Endothelial cell of umbilical vein (primary cell): ENCODE measurements around the gene ADRM1. TPM values are rescaled to one million over a fixed set of nuclear protein-coding genes. Genes with fewer than 3 reads are reported as not detected.

Source experiments
- BruUV-seq: library from RNA; stranded (reverse); fragments of 400-500 nt; replicated peaks from 2 replicates; lab custom pipeline; 2021; lab: Mats Ljungman, UMichigan
- CTCF ChIA-PET: fragments of 300-600, 350-600 bp; sonication (Branson Sonifier 250); formaldehyde crosslinking; loops from one replicate; lab custom pipeline; 2021; ENCODE audit warnings: antibody characterized with exemption, inconsistent platforms; lab: Charles Lee
- POLR2A ChIA-PET: fragments of 300-600, 350-600 bp; sonication (Branson Sonifier 250); formaldehyde crosslinking; loops from one replicate; lab custom pipeline; 2021; ENCODE audit warnings: antibody characterized with exemption, inconsistent platforms; lab: Charles Lee
- DNase-seq: peaks from one replicate; pipeline ENCODE4 v3.0.0-alpha.2; 2011; ENCODE audit warnings: low read depth, low spot score
- FAIRE-seq: peaks from 2 replicates; lab custom pipeline; 2011; peaks lifted over from hg19 to GRCh38; lab: Jason Lieb, UNC
- H2AFZ ChIP-seq: 2 replicates; pipeline ENCODE4 v1.6.0; 2012; ENCODE audit warnings: low read depth, low read length, control low read depth, inconsistent platforms
- H3K27ac ChIP-seq: 2 replicates; pipeline ENCODE4 v1.5.1; 2011; ENCODE audit warnings: low read depth, mild to moderate bottlenecking, control low read depth, low read length, moderate library complexity; ENCODE audit not compliant: insufficient read depth
- H3K27me3 ChIP-seq, 2 experiments: 2 replicates each; pipeline versions ENCODE4 v1.6.0 to v1.6.1; 2011; ENCODE audit warnings: low read length in 2 of 2, mixed read lengths in 1 of 2; ENCODE audit not compliant: control insufficient read depth in 2 of 2, insufficient read depth in 2 of 2
- H3K36me3 ChIP-seq, 2 experiments: 2 replicates in 1 of 2; 3 replicates in 1 of 2; pipeline ENCODE4 v1.5.1; 2011; ENCODE audit warnings: low read length in 2 of 2, mild to moderate bottlenecking in 1 of 2, moderate library complexity in 1 of 2; ENCODE audit not compliant: control insufficient read depth in 2 of 2, insufficient read depth in 2 of 2; ENCODE audit errors: extremely low read depth in 1 of 2
- H3K4me1 ChIP-seq: 3 replicates; pipeline ENCODE4 v1.5.1; 2011; ENCODE audit warnings: mild to moderate bottlenecking, low read length; ENCODE audit not compliant: control insufficient read depth, insufficient read depth; ENCODE audit errors: extremely low read depth
- H3K4me2 ChIP-seq: 2 replicates; pipeline ENCODE4 v1.6.1; 2011; ENCODE audit warnings: low read length, control low read depth, mixed read lengths; ENCODE audit not compliant: insufficient read depth
- H3K4me3 ChIP-seq, 3 experiments: fragments of 200-600 bp in 1 of 3; sonication (generic), shearing (Covaris generic) in 1 of 3; replicated peaks in 1 of 3; 2 replicates each; pipeline ENCODE4 v1.5.1; 2011 to 2016; ENCODE audit warnings: control low read depth in 3 of 3, low read length in 3 of 3, mild to moderate bottlenecking in 2 of 3, inconsistent platforms in 1 of 3, low read depth in 1 of 3, moderate library complexity in 1 of 3; ENCODE audit not compliant: insufficient read depth in 1 of 3
- H3K79me2 ChIP-seq: 2 replicates; pipeline ENCODE4 v1.6.0; 2012; ENCODE audit warnings: low read length, inconsistent platforms; ENCODE audit not compliant: control insufficient read depth, insufficient read depth
- H3K9ac ChIP-seq: replicated peaks from 2 replicates; pipeline ENCODE3; 2011; ENCODE audit warnings: low read length, control low read depth; ENCODE audit not compliant: insufficient read depth; ENCODE audit errors: extremely low read depth
- H3K9me1 ChIP-seq: replicated peaks from 3 replicates; pipeline ENCODE4 v1.6.0; 2011; ENCODE audit warnings: mild to moderate bottlenecking, low read length; ENCODE audit not compliant: control insufficient read depth, insufficient read depth; ENCODE audit errors: extremely low read depth
- H3K9me3 ChIP-seq: replicated peaks from 2 replicates; pipeline ENCODE4 v1.5.1; 2012; ENCODE audit warnings: low read length, inconsistent platforms; ENCODE audit not compliant: control insufficient read depth, insufficient read depth
- H4K20me1 ChIP-seq: replicated peaks from 2 replicates; pipeline ENCODE3; 2011; ENCODE audit warnings: mild to moderate bottlenecking, low read length; ENCODE audit not compliant: control insufficient read depth, insufficient read depth; ENCODE audit errors: extremely low read depth
- EZH2 ChIP-seq: IDR thresholded peaks from 2 replicates; pipeline ENCODE4 v1.6.1; 2012; ENCODE audit warnings: borderline replicate concordance, low read depth, mild to moderate bottlenecking, moderate library complexity, low read length, inconsistent platforms; ENCODE audit not compliant: severe bottlenecking
- FOS ChIP-seq: IDR thresholded peaks from 2 replicates; pipeline ENCODE4 v1.6.1; 2011; ENCODE audit warnings: mild to moderate bottlenecking, low read length, moderate library complexity, borderline replicate concordance; ENCODE audit not compliant: insufficient read depth
- GATA2 ChIP-seq: IDR thresholded peaks from 2 replicates; pipeline ENCODE4 v1.7.0; 2011; ENCODE audit warnings: low read depth, mild to moderate bottlenecking, moderate library complexity, mixed read lengths, low read length; ENCODE audit not compliant: insufficient read length, insufficient read depth
- JUN ChIP-seq: IDR thresholded peaks from 2 replicates; pipeline ENCODE4 v1.6.1; 2011; ENCODE audit warnings: borderline replicate concordance, low read depth; ENCODE audit not compliant: insufficient read length, insufficient read depth
- MYC ChIP-seq: IDR thresholded peaks from one replicate; pipeline ENCODE4 v1.6.1; 2011; ENCODE audit warnings: mild to moderate bottlenecking, low read depth, low read length
- POLR2A ChIP-seq: IDR thresholded peaks from 2 replicates; pipeline ENCODE4 v1.6.1; 2012; ENCODE audit warnings: low read depth, mild to moderate bottlenecking, control low read depth, low read length
- POLR2AphosphoS5 ChIP-seq: IDR thresholded peaks from 2 replicates; pipeline ENCODE4 v1.6.1; 2012; ENCODE audit warnings: low read depth, mild to moderate bottlenecking, control low read depth, low read length, moderate library complexity; ENCODE audit not compliant: insufficient read depth
- dilution Hi-C: fragments of 300-500 bp; cut with MboI; formaldehyde crosslinking; loops from one replicate; pipeline ENCODE4 v1.15.0; 2019; ENCODE audit warnings: low sequenced_read_pairs; ENCODE audit not compliant: extremely low pct_ligation_motif_present
- intact Hi-C: fragments of 100-400 bp; cut with micrococcal nuclease; formaldehyde crosslinking; loops from one replicate; pipeline ENCODE4 v1.10.0; 2022
- polyA plus RNA-seq, 4 experiments: library from polyadenylated mRNA; depleted of rRNA in 3 of 4; stranded (reverse) in 3 of 4; unstranded in 1 of 4; fragments of >200 nt; gene quantifications; 2 replicates each; pipeline versions ENCODE4 v1.2.1 to v1.2.3, GENCODE V29; 2011 to 2012; ENCODE audit warnings: missing spikeins in 1 of 4
- total RNA-seq: library from RNA; stranded (reverse); gene quantifications from 2 replicates; pipeline ENCODE4 v1.2.3, GENCODE V29; 2021
- TF ChIP-seq, protein P1 (sequence below): IDR thresholded peaks from 2 replicates; pipeline ENCODE4 v1.6.1; 2011; ENCODE audit not compliant: insufficient read depth, insufficient read length
- TF ChIP-seq, protein P2 (sequence below), 2 donors: IDR thresholded peaks; 1 replicate in 1 of 2; 2 replicates in 1 of 2; pipeline ENCODE4 v1.5.1; 2011; ENCODE audit warnings: low read length in 2 of 2, mild to moderate bottlenecking in 2 of 2, moderate library complexity in 2 of 2, control low read depth in 1 of 2, inconsistent platforms in 1 of 2, low read depth in 1 of 2; ENCODE audit not compliant: insufficient read depth in 1 of 2; ENCODE audit errors: extremely low read depth in 1 of 2

The ADRM1 gene
- total and polyA plus RNA-seq, 2 donors (not counting 3 experiments of a cell fraction or from before 2014, with no cell fraction given) = 154 to 179 TPM

- Histone ChIP-seq H3K4me1 (no peaks in the 10 kb centered on the region), H3K36me3 (peaks cover 4 to 24% of the 10 kb centered on the region in 2 experiments), H4K20me1 (no peaks in the 10 kb centered on the region), H3K9ac (no peak overlapping the region), H3K79me2 (peaks cover 5% of the 10 kb centered on the region), H3K4me3 (no peak overlapping the region), H3K9me3 (no peaks in the 10 kb centered on the region), H2AFZ (no peak overlapping the region), H3K27ac (no peak overlapping the region), H3K9me1 (no peaks in the 10 kb centered on the region), H3K27me3 (no peaks in the 10 kb centered on the region), H3K4me2 (no peak overlapping the region)
- DNase-seq = no peak
- BruUV-seq = no TSS peak
- no peak for TF ChIP-seq MYC
- no peak for TF ChIP-seq JUN
- no peak for TF ChIP-seq POLR2A
- TF ChIP-seq GATA2 = no peak
- no peak for TF ChIP-seq FOS
- no peak for TF ChIP-seq EZH2
- no peak for TF ChIP-seq POLR2AphosphoS5
- TF ChIP-seq, protein P1, sequence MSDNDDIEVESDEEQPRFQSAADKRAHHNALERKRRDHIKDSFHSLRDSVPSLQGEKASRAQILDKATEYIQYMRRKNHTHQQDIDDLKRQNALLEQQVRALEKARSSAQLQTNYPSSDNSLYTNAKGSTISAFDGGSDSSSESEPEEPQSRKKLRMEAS = no peak
- dilution Hi-C loops = no loop called here
- intact Hi-C loops = loop anchor here (5.0 kb wide), 1 partner anchor 39 kb away; no protein-coding TSS in a partner anchor
- ChIA-PET CTCF (interaction anchor here (1.8 kb wide), 1 partner anchor 40 kb away, joined by 4 read pairs; no protein-coding TSS in a partner anchor), POLR2A (no interaction called here)
- no peak for FAIRE-seq
These were observed 40.1 kb downstream of the ADRM1 start for GRCh38 chr20:62342910-62343309.

DNA sequence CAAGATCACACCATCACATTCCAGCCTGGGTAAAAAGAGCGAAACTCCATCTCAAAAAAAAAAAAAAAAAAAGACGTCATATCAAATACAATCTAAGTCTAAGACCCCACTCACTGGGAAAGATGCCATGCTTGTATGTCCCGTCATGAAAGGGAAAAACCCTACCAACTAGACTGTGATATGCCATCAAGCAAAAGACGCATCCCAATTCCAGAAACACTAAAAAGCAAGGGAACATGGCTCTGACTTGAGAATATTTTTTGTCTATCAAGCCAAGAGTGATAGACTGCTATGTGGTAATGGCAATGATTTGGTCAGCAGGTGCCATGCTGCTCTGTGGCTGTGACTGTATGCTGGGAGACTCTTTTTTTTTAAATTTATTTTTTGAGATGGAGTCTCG lies 41.3 kb downstream of the ADRM1 start:
- no peaks in the 10 kb centered on the region for H4K20me1 ChIP-seq
- ChIA-PET POLR2A (no interaction called here), CTCF (interaction anchor here (1.7 to 1.8 kb wide), 2 partner anchors 32 to 38 kb away, joined by 4 to 5 read pairs; no protein-coding TSS in a partner anchor)
- peaks cover 4 to 19% of the 10 kb centered on the region in 2 experiments for H3K36me3 ChIP-seq
- TF ChIP-seq POLR2AphosphoS5 = no peak
- TF ChIP-seq, protein P1 = no peak
- TF ChIP-seq JUN = no peak
- TF ChIP-seq MYC = no peak
- no peak for TF ChIP-seq EZH2
- no peak for TF ChIP-seq FOS
- TF ChIP-seq, protein P2, sequence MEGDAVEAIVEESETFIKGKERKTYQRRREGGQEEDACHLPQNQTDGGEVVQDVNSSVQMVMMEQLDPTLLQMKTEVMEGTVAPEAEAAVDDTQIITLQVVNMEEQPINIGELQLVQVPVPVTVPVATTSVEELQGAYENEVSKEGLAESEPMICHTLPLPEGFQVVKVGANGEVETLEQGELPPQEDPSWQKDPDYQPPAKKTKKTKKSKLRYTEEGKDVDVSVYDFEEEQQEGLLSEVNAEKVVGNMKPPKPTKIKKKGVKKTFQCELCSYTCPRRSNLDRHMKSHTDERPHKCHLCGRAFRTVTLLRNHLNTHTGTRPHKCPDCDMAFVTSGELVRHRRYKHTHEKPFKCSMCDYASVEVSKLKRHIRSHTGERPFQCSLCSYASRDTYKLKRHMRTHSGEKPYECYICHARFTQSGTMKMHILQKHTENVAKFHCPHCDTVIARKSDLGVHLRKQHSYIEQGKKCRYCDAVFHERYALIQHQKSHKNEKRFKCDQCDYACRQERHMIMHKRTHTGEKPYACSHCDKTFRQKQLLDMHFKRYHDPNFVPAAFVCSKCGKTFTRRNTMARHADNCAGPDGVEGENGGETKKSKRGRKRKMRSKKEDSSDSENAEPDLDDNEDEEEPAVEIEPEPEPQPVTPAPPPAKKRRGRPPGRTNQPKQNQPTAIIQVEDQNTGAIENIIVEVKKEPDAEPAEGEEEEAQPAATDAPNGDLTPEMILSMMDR (IDR thresholded peaks at IDR 0.05; ENCODE audit: extremely low read depth in 1 of 2, insufficient read depth in 1 of 2, low read depth in 1 of 2, low read length in 2 of 2) = no peak
- no peak for TF ChIP-seq POLR2A
- TF ChIP-seq GATA2 = no peak
- no peak for DNase-seq
- dilution Hi-C loops = no loop called here
- intact Hi-C loops = loop anchor here (5.0 kb wide), 1 partner anchor 38 kb away; no protein-coding TSS in a partner anchor
- H3K9ac ChIP-seq = no peak overlapping the region
- no peak for FAIRE-seq
- H3K9me3 ChIP-seq = no peaks in the 10 kb centered on the region
- H3K79me2 ChIP-seq = peaks cover 5% of the 10 kb centered on the region
- H3K4me2 ChIP-seq = no peak overlapping the region
- H3K27me3 ChIP-seq = no peaks in the 10 kb centered on the region
- BruUV-seq = no TSS peak
- H3K27ac ChIP-seq = no peak overlapping the region
- no peaks in the 10 kb centered on the region for H3K9me1 ChIP-seq
- no peaks in the 10 kb centered on the region for H3K4me1 ChIP-seq
- H3K4me3 ChIP-seq = no peak overlapping the region
- H2AFZ ChIP-seq = no peak overlapping the region
